Liver (tissue), 9 donors: ENCODE results near the gene HCCS. TPM values are rescaled to one million over a fixed set of nuclear protein-coding genes. Genes with fewer than 3 reads are reported as not detected.
A peak's percentile ranks its signal among the peaks of the same experiment; 100 is the strongest.

ENCODE experiments used
- DNase-seq: peaks from one replicate; pipeline ENCODE4 v3.0.0-alpha.2; 2017; ENCODE audit warnings: low spot score
- H3K27ac ChIP-seq, 2 donors: one replicate each; pipeline ENCODE4 v1.7.0; 2013; ENCODE audit warnings: inconsistent platforms in 2 of 2, low read length in 2 of 2, control low read depth in 1 of 2, low read depth in 1 of 2, mild to moderate bottlenecking in 1 of 2
- H3K27me3 ChIP-seq, 4 donors: one replicate each; pipeline versions ENCODE4 v1.6.1 to v1.7.0; 2013; ENCODE audit warnings: low read length in 3 of 4, inconsistent platforms in 1 of 4, mild to moderate bottlenecking in 1 of 4, moderate library complexity in 1 of 4; ENCODE audit not compliant: control insufficient read depth in 4 of 4, insufficient read depth in 4 of 4
- H3K36me3 ChIP-seq, 4 donors: one replicate each; pipeline versions ENCODE4 v1.6.1 to v1.7.0; 2013; ENCODE audit warnings: low read length in 3 of 4, mild to moderate bottlenecking in 3 of 4, low read depth in 1 of 4, moderate library complexity in 1 of 4; ENCODE audit not compliant: control insufficient read depth in 4 of 4, insufficient read depth in 3 of 4
- H3K4me1 ChIP-seq, 4 donors: one replicate each; pipeline versions ENCODE4 v1.6.1 to v1.7.0; 2013; ENCODE audit warnings: low read length in 3 of 4, mild to moderate bottlenecking in 3 of 4, moderate library complexity in 1 of 4; ENCODE audit not compliant: control insufficient read depth in 4 of 4, insufficient read depth in 4 of 4
- H3K4me3 ChIP-seq, 3 donors: one replicate each; pipeline versions ENCODE4 v1.6.1 to v1.7.0; 2013; ENCODE audit warnings: low read length in 3 of 3, control low read depth in 1 of 3, low read depth in 1 of 3, mild to moderate bottlenecking in 1 of 3
- H3K9ac ChIP-seq, 2 donors: one replicate each; pipeline ENCODE4 v1.7.0; 2013; ENCODE audit warnings: low read length in 2 of 2, mild to moderate bottlenecking in 2 of 2, moderate library complexity in 2 of 2, control low read depth in 1 of 2, low read depth in 1 of 2
- H3K9me3 ChIP-seq, 4 donors: one replicate each; pipeline versions ENCODE4 v1.6.1 to v1.7.0; 2013; ENCODE audit warnings: low read length in 3 of 4; ENCODE audit not compliant: control insufficient read depth in 4 of 4
- ATF3 ChIP-seq: IDR thresholded peaks from 2 replicates; pipeline ENCODE4 v1.6.1; 2016; ENCODE audit warnings: antibody characterized with exemption
- EGR1 ChIP-seq, 2 donors: IDR thresholded peaks; 2 replicates each; pipeline ENCODE4 v1.6.1; 2016 to 2018; ENCODE audit warnings: antibody characterized with exemption in 2 of 2, low read depth in 2 of 2
- FOXA1 ChIP-seq: IDR thresholded peaks from 2 replicates; pipeline ENCODE4 v1.6.1; 2016; ENCODE audit warnings: antibody characterized with exemption
- FOXA2 ChIP-seq: IDR thresholded peaks from 2 replicates; pipeline ENCODE4 v1.6.1; 2016; ENCODE audit warnings: antibody characterized with exemption
- GABPA ChIP-seq, 2 donors: IDR thresholded peaks in 1 of 2; conservative IDR thresholded peaks in 1 of 2; 2 replicates each; pipeline ENCODE4 v1.6.1; 2016; ENCODE audit warnings: antibody characterized with exemption in 2 of 2, mild to moderate bottlenecking in 1 of 2, moderate library complexity in 1 of 2
- HNF4A ChIP-seq, 2 donors: conservative IDR thresholded peaks; 2 replicates each; pipeline ENCODE4 v1.6.1; 2016; ENCODE audit warnings: antibody characterized with exemption in 2 of 2, mild to moderate bottlenecking in 2 of 2
- HNF4G ChIP-seq: IDR thresholded peaks from 2 replicates; pipeline ENCODE4 v1.6.1; 2016; ENCODE audit warnings: antibody characterized with exemption
- JUND ChIP-seq, 2 donors: IDR thresholded peaks; 2 replicates each; pipeline ENCODE4 v1.6.1; 2016; ENCODE audit warnings: antibody characterized with exemption in 2 of 2
- MAX ChIP-seq: IDR thresholded peaks from 2 replicates; pipeline ENCODE4 v1.6.1; 2016; ENCODE audit warnings: antibody characterized with exemption
- NR2F2 ChIP-seq: IDR thresholded peaks from 2 replicates; pipeline ENCODE4 v1.6.1; 2016; ENCODE audit warnings: antibody characterized with exemption
- RAD21 ChIP-seq, 2 donors: IDR thresholded peaks; 2 replicates each; pipeline ENCODE4 v1.6.1; 2016; ENCODE audit warnings: antibody characterized with exemption in 2 of 2, mild to moderate bottlenecking in 2 of 2
- RXRA ChIP-seq, 2 donors: IDR thresholded peaks; 2 replicates each; pipeline ENCODE4 v1.6.1; 2017 to 2018; ENCODE audit warnings: antibody characterized with exemption in 2 of 2, mild to moderate bottlenecking in 1 of 2
- TAF1 ChIP-seq: conservative IDR thresholded peaks from 2 replicates; pipeline ENCODE4 v1.6.1; 2016; ENCODE audit warnings: antibody characterized with exemption, mild to moderate bottlenecking
- YY1 ChIP-seq: IDR thresholded peaks from 2 replicates; pipeline ENCODE4 v1.6.1; 2016; ENCODE audit warnings: antibody characterized with exemption, mild to moderate bottlenecking
- WGBS: extraction: QIAGEN DNeasy Blood & Tissue Kit; methylation state at CpG from one replicate; pipeline ENCODE4 v1.1.7; 2013; 5-methylcytosine and 5-hydroxymethylcytosine counted together
- polyA plus RNA-seq, 2 donors: library from polyadenylated mRNA; stranded (reverse) in 1 of 2; unstranded in 1 of 2; fragments of 200-250 nt in 1 of 2; fragments of >200 nt in 1 of 2; fragmentation: Nextera tagmentation in 1 of 2; extraction: Ambion mirVana in 1 of 2; gene quantifications; one replicate each; pipeline versions ENCODE4 v1.2.1 to v1.2.3, GENCODE V29; 2013 to 2015
- total RNA-seq, 2 donors: library from RNA; depleted of rRNA; stranded (reverse); fragments of >200 nt; gene quantifications; one replicate each; pipeline ENCODE4 v1.2.3, GENCODE V29; 2014
- TF ChIP-seq, protein P1 (sequence below): IDR thresholded peaks from 2 replicates; pipeline ENCODE4 v1.6.1; 2016; ENCODE audit warnings: antibody characterized with exemption
- TF ChIP-seq, protein P2 (sequence below): IDR thresholded peaks from 2 replicates; pipeline ENCODE4 v1.6.1; 2016; ENCODE audit warnings: antibody characterized with exemption, mild to moderate bottlenecking
- donor health status: healthy.
- donor health status: healthy.
- donor health status: healthy.
- donor health status: healthy.
- donor health status: healthy.

The HCCS gene
- total RNA-seq (10 to 100 TPM; 11.2 to 13.9 TPM), polyA plus RNA-seq (10 to 100 TPM; 14.7 to 16.0 TPM)

GRCh38 chrX:11111037-11111851 is at the start of gene HCCS:
TSS of gene HCCS (plus strand) at chrX:11111332. CDS start at chrX:11112061, 729 bp downstream.
- peaks cover 0 to 12% (median 6%) of the 10 kb centered on the region in 4 donors for H3K36me3 ChIP-seq
- H3K4me3 ChIP-seq = peak within 1 kb of the TSS; percentile 66 to 87 (median 71)
- peak within 1 kb of the TSS; percentile 72 to 92 for H3K27ac ChIP-seq
- no peaks in the 10 kb centered on the region for H3K9me3 ChIP-seq
- H3K9ac ChIP-seq = peak within 1 kb of the TSS; percentile 65 to 95
- no peaks in the 10 kb centered on the region for H3K27me3 ChIP-seq
- TF ChIP-seq TAF1 (peak; percentile 31), EGR1 (IDR thresholded peaks at IDR 0.05; ENCODE audit: low read depth in 2 of 2) (no peak), RAD21 (IDR thresholded peaks at IDR 0.05) (peak in 1 of 2 donors; percentile 26), GABPA (IDR thresholded peaks at IDR 0.05 in 1 of 2, conservative IDR thresholded peaks at IDR 0.05 in 1 of 2) (peak; percentile 83 to 93)
- H3K4me1 ChIP-seq = peaks cover 0 to 12% (median 9%) of the 10 kb centered on the region in 4 donors
- 0% methylated on average over 58 of the region's 58 CpGs for WGBS
- peak; percentile 79 for DNase-seq

DNA sequence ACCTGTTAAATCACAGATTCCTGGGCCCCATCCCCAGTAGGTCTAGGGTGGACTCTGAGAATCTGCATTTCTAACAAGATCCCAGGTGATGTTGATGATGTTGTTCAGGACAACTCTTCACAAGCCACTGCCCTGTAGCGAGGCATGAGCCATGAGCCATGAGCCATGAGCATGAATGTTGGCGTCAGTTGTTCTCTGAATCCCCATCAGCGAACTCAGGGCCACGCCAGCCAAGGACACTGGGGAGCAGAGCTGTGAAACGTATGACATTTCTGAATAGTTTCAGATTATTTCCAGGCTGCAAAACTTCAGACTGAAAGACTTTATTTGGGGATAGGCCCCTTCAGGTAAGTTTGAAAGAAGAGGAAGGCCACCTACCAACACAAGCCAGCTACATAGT is 46.9 kb upstream of the HCCS start:
- H3K4me3 ChIP-seq = no peak overlapping the region
- no peak for DNase-seq
- no peaks in the 10 kb centered on the region for H3K36me3 ChIP-seq
- 96% methylated on average over 5 of the region's 5 CpGs for WGBS
- TF ChIP-seq GABPA (IDR thresholded peaks at IDR 0.05 in 1 of 2, conservative IDR thresholded peaks at IDR 0.05 in 1 of 2) (no peak), FOXA2 (no peak), FOXA1 (no peak), HNF4A (conservative IDR thresholded peaks at IDR 0.05) (no peak), RAD21 (IDR thresholded peaks at IDR 0.05) (no peak), HNF4G (no peak), RXRA (IDR thresholded peaks at IDR 0.05) (no peak), EGR1 (IDR thresholded peaks at IDR 0.05; ENCODE audit: low read depth in 2 of 2) (no peak), ATF3 (no peak), JUND (IDR thresholded peaks at IDR 0.05) (no peak), MAX (no peak), TAF1 (no peak), YY1 (no peak), NR2F2 (no peak)
- TF ChIP-seq, protein P1, sequence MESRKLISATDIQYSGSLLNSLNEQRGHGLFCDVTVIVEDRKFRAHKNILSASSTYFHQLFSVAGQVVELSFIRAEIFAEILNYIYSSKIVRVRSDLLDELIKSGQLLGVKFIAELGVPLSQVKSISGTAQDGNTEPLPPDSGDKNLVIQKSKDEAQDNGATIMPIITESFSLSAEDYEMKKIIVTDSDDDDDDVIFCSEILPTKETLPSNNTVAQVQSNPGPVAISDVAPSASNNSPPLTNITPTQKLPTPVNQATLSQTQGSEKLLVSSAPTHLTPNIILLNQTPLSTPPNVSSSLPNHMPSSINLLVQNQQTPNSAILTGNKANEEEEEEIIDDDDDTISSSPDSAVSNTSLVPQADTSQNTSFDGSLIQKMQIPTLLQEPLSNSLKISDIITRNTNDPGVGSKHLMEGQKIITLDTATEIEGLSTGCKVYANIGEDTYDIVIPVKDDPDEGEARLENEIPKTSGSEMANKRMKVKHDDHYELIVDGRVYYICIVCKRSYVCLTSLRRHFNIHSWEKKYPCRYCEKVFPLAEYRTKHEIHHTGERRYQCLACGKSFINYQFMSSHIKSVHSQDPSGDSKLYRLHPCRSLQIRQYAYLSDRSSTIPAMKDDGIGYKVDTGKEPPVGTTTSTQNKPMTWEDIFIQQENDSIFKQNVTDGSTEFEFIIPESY = no peak
- TF ChIP-seq, protein P2, sequence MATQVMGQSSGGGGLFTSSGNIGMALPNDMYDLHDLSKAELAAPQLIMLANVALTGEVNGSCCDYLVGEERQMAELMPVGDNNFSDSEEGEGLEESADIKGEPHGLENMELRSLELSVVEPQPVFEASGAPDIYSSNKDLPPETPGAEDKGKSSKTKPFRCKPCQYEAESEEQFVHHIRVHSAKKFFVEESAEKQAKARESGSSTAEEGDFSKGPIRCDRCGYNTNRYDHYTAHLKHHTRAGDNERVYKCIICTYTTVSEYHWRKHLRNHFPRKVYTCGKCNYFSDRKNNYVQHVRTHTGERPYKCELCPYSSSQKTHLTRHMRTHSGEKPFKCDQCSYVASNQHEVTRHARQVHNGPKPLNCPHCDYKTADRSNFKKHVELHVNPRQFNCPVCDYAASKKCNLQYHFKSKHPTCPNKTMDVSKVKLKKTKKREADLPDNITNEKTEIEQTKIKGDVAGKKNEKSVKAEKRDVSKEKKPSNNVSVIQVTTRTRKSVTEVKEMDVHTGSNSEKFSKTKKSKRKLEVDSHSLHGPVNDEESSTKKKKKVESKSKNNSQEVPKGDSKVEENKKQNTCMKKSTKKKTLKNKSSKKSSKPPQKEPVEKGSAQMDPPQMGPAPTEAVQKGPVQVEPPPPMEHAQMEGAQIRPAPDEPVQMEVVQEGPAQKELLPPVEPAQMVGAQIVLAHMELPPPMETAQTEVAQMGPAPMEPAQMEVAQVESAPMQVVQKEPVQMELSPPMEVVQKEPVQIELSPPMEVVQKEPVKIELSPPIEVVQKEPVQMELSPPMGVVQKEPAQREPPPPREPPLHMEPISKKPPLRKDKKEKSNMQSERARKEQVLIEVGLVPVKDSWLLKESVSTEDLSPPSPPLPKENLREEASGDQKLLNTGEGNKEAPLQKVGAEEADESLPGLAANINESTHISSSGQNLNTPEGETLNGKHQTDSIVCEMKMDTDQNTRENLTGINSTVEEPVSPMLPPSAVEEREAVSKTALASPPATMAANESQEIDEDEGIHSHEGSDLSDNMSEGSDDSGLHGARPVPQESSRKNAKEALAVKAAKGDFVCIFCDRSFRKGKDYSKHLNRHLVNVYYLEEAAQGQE = no peak
- no peak overlapping the region for H3K9ac ChIP-seq
- no peaks in the 10 kb centered on the region for H3K9me3 ChIP-seq
- H3K4me1 ChIP-seq = no peaks in the 10 kb centered on the region
- no peak overlapping the region for H3K27ac ChIP-seq
- no peaks in the 10 kb centered on the region for H3K27me3 ChIP-seq
